Measurements from ENCODE around the gene EPHB4.

EPHB4 gene

GRCh38 chr7:100781255-100781654 is 46.1 kb downstream of the EPHB4 start:
- CTCF ChIA-PET, result interaction anchor here (2.6 kb wide), 1 partner anchor 14 kb away, joined by 6 read pairs; no protein-coding TSS in a partner anchor
- POLR2A ChIA-PET, result no interaction called here
- no peak for TF ChIP-seq CTCF (IDR thresholded peaks at IDR 0.05; ENCODE audit: control extremely low read depth, extremely low read depth, low read depth, missing control alignments)
- no peak for DNase-seq (ENCODE audit: extremely low spot score)

- DNase-seq (ENCODE audit: extremely low spot score), result peak; percentile 6
- CTCF ChIA-PET, result interaction anchor here (1.2 kb wide), 1 partner anchor 73 kb away, joined by 3 read pairs; the partner anchor contains the start of gene SLC12A9
- POLR2A ChIA-PET, result no interaction called here
- TF ChIP-seq CTCF (IDR thresholded peaks at IDR 0.05; ENCODE audit: control extremely low read depth, extremely low read depth, low read depth, missing control alignments), result no peak
These were observed 48.0 kb downstream of the EPHB4 start for GRCh38 chr7:100779359-100779758.

GRCh38 chr7:100778061-100778621 is 49.2 kb downstream of the EPHB4 start:
- no peak for TF ChIP-seq CTCF (IDR thresholded peaks at IDR 0.05; ENCODE audit: control extremely low read depth, extremely low read depth, low read depth, missing control alignments)
- ChIA-PET CTCF (interaction anchor here (1.4 kb wide), 1 partner anchor 21 kb away, joined by 5 read pairs; no protein-coding TSS in a partner anchor), POLR2A (no interaction called here)
- DNase-seq (ENCODE audit: extremely low spot score), result no peak

GRCh38 chr7:100773491-100773890 is 53.8 kb downstream of the EPHB4 start:
- POLR2A ChIA-PET, result no interaction called here
- CTCF ChIA-PET, result interaction anchor here (1.1 to 1.3 kb wide), 2 partner anchors 26 to 29 kb away, joined by 4 read pairs; no protein-coding TSS in a partner anchor

GRCh38 chr7:100768784-100769183 is 58.5 kb downstream of the EPHB4 start:
- ChIA-PET POLR2A (no interaction called here), CTCF (interaction anchor here (1.4 kb wide), 1 partner anchor 43 kb away, joined by 4 read pairs; no protein-coding TSS in a partner anchor)
- no peak for DNase-seq (ENCODE audit: extremely low spot score)
- TF ChIP-seq CTCF (IDR thresholded peaks at IDR 0.05; ENCODE audit: control extremely low read depth, extremely low read depth, low read depth, missing control alignments), result no peak

More at GRCh38 chr7:100773491-100773890, 53.8 kb downstream of the EPHB4 start:
- no peak for TF ChIP-seq CTCF (IDR thresholded peaks at IDR 0.05; ENCODE audit: control extremely low read depth, extremely low read depth, low read depth, missing control alignments)
- DNase-seq (ENCODE audit: extremely low spot score), result peak; percentile 12

GRCh38 chr7:100765250-100765649 is 62.1 kb downstream of the EPHB4 start:
- POLR2A ChIA-PET, result no interaction called here

More at GRCh38 chr7:100765250-100765649, 62.1 kb downstream of the EPHB4 start:
- TF ChIP-seq CTCF (IDR thresholded peaks at IDR 0.05; ENCODE audit: control extremely low read depth, extremely low read depth, low read depth, missing control alignments), result no peak
- CTCF ChIA-PET, result interaction anchor here (2.0 kb wide), 1 partner anchor 36 kb away, joined by 6 read pairs; no protein-coding TSS in a partner anchor
- DNase-seq (ENCODE audit: extremely low spot score), result no peak
